Brain pericyte (primary cell): ENCODE measurements around the gene RASSF5.

Source experiments
- DNase-seq: peaks from one replicate; pipeline ENCODE4 v3.0.0-alpha.2; 2012; ENCODE audit warnings: low read depth, low spot score

Gene RASSF5

GRCh38 chr1:206547104-206547503, 39.8 kb downstream of the RASSF5 start:
- DNase-seq = no peak

- DNase-seq = no peak
Observed at GRCh38 chr1:206550446-206550845, 43.1 kb downstream of the RASSF5 start.

GRCh38 chr1:206551296-206551985, 44.1 kb downstream of the RASSF5 start:
- no peak for DNase-seq

GRCh38 chr1:206551986-206552326, 44.6 kb downstream of the RASSF5 start:
- no peak for DNase-seq

- no peak for DNase-seq
Observed at GRCh38 chr1:206554211-206554610, 46.9 kb downstream of the RASSF5 start.

GRCh38 chr1:206554701-206555472, 47.6 kb downstream of the RASSF5 start:
- DNase-seq = no peak

- no peak for DNase-seq
Observed at GRCh38 chr1:206555473-206555935, 48.2 kb downstream of the RASSF5 start.

- DNase-seq = no peak
Observed at GRCh38 chr1:206556047-206556749, 48.9 kb downstream of the RASSF5 start.

- DNase-seq = no peak
Observed at GRCh38 chr1:206556750-206557635, 49.7 kb downstream of the RASSF5 start.

- DNase-seq = no peak
Observed at GRCh38 chr1:206557636-206558473, 50.5 kb downstream of the RASSF5 start.

- DNase-seq = no peak
Observed at GRCh38 chr1:206558794-206559671, 51.7 kb downstream of the RASSF5 start.

GRCh38 chr1:206559672-206559995, 52.3 kb downstream of the RASSF5 start:
- no peak for DNase-seq

- no peak for DNase-seq
Observed at GRCh38 chr1:206560007-206560716, 52.8 kb downstream of the RASSF5 start.

GRCh38 chr1:206563367-206564207, 56.3 kb downstream of the RASSF5 start:
- DNase-seq = no peak

- no peak for DNase-seq
Observed at GRCh38 chr1:206565995-206566394, 58.7 kb downstream of the RASSF5 start.

- no peak for DNase-seq
Observed at GRCh38 chr1:206566999-206567398, 59.7 kb downstream of the RASSF5 start.

GRCh38 chr1:206568256-206568655, 60.9 kb downstream of the RASSF5 start:
- no peak for DNase-seq

GRCh38 chr1:206568779-206569352, 61.5 kb downstream of the RASSF5 start:
- DNase-seq = no peak
